DOHH2 (cell line): ENCODE data around the gene TERT.

Experiments
- H3F3A ChIP-seq: fragments of 200-600 bp; sonication (generic), shearing (Covaris generic); 2 replicates; pipeline ENCODE4 v1.6.0; 2016; ENCODE audit warnings: antibody characterized with exemption, mild to moderate bottlenecking; ENCODE audit not compliant: control insufficient read depth, insufficient read depth
- H3K27ac ChIP-seq: fragments of 200-600 bp; sonication (generic); 2 replicates; pipeline ENCODE4 v1.5.1; 2014; ENCODE audit warnings: low read depth, mild to moderate bottlenecking, low read length, moderate library complexity
- H3K27me3 ChIP-seq: fragments of 200-600 bp; sonication (generic); 2 replicates; pipeline ENCODE4 v1.6.1; 2014; ENCODE audit warnings: mild to moderate bottlenecking, low read length, mixed read lengths; ENCODE audit not compliant: control insufficient read depth
- H3K36me3 ChIP-seq: fragments of 200-600 bp; sonication (generic); 2 replicates; pipeline ENCODE4 v1.6.1; 2014; ENCODE audit warnings: mild to moderate bottlenecking, low read length, moderate library complexity, mixed read lengths; ENCODE audit not compliant: control insufficient read depth
- H3K4me1 ChIP-seq: fragments of 200-600 bp; sonication (generic); 2 replicates; pipeline ENCODE4 v1.6.1; 2014; ENCODE audit warnings: mild to moderate bottlenecking, low read length, mixed read lengths; ENCODE audit not compliant: control insufficient read depth
- H3K4me2 ChIP-seq: fragments of 200-600 bp; sonication (generic); 2 replicates; pipeline ENCODE4 v1.6.0; 2014; ENCODE audit warnings: mild to moderate bottlenecking, low read length, moderate library complexity
- H3K4me3 ChIP-seq: fragments of 200-600 bp; sonication (generic); 2 replicates; pipeline ENCODE4 v1.5.1; 2014; ENCODE audit warnings: mild to moderate bottlenecking, low read length, mixed read lengths
- H3K79me2 ChIP-seq: fragments of 200-600 bp; sonication (generic); 2 replicates; pipeline ENCODE4 v1.6.1; 2014; ENCODE audit warnings: mild to moderate bottlenecking, low read length, mixed read lengths; ENCODE audit not compliant: control insufficient read depth
- H3K9me2 ChIP-seq: fragments of 200-600 bp; sonication (generic); replicated peaks from 2 replicates; pipeline ENCODE4 v1.6.1; 2014; ENCODE audit warnings: mild to moderate bottlenecking, low read length, mixed read lengths; ENCODE audit not compliant: control insufficient read depth
- H3K9me3 ChIP-seq: fragments of 200-600 bp; sonication (generic); 2 replicates; pipeline ENCODE4 v1.6.1; 2014; ENCODE audit warnings: antibody characterized with exemption, low read length, mixed read lengths; ENCODE audit not compliant: control insufficient read depth, insufficient read depth
- H4K20me1 ChIP-seq: fragments of 200-600 bp; sonication (generic); 2 replicates; pipeline ENCODE4 v1.6.0; 2014; ENCODE audit warnings: low read depth, mild to moderate bottlenecking, antibody characterized with exemption, low read length, moderate library complexity; ENCODE audit not compliant: control insufficient read depth, insufficient read depth
- EZH2phosphoT487 ChIP-seq: fragments of 200-600 bp; sonication (generic); IDR thresholded peaks from 2 replicates; pipeline ENCODE4 v1.6.1; 2017; ENCODE audit warnings: borderline replicate concordance, mild to moderate bottlenecking, antibody characterized with exemption, low read length, moderate library complexity, mixed read lengths
- TF ChIP-seq, protein P1 (sequence below): fragments of 200-600 bp; sonication (generic); IDR thresholded peaks from one replicate; pipeline ENCODE4 v1.5.1; 2014; ENCODE audit warnings: antibody characterized with exemption, mild to moderate bottlenecking, low read depth, low read length; ENCODE audit not compliant: poor library complexity, severe bottlenecking

TERT gene

DNA sequence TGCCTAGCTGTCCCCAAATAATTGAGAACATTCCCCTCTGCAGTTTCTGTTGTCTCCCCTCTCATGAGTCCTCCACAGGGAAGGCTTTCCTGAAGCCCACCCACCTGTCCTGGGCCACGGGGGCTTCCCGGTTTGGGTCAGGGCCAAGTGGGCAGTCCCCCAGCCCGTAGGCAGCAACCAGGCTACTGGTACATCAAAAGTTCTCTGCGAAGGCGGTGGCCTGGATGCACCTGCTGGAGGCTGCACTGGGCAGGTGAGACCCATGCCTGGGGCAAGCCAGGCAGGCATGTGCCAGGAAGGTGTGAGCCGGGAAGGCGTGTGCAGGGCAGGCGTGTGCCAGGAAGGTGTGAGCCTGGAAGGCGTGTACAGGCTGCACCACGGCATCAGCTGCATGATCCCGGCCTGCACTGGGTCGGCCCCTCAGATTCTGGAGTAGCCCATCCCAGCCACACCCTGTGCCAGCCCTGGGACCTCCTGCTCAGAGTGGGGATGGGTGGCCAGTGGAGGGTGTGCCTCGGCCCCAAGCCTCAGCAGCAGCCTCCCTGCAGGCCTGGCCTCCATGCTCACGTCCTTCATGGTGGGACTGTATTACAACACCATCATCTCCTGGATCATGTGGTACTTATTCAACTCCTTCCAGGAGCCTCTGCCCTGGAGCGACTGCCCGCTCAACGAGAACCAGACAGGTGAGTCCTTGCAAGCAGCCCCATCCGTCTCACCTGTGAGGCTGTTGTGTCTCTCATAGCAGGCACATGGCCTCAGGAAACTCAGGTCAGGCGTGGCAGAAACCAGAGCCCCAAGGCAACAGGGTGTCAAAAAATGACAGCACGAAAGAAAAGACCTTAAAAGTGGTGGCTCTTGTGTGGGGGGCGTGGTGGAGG lies 84.7 kb downstream of the TERT start:
- Histone ChIP-seq H3K4me1 (peaks cover 4% of the 10 kb centered on the region), H3K4me2 (no peak overlapping the region), H3K4me3 (no peak overlapping the region), H3F3A (no peaks in the 10 kb centered on the region), H4K20me1 (no peaks in the 10 kb centered on the region), H3K36me3 (no peaks in the 10 kb centered on the region), H3K9me3 (peaks cover 5% of the 10 kb centered on the region; the same call in 1 of the 2 replicates), H3K27me3 (no peaks in the 10 kb centered on the region), H3K27ac (no peak overlapping the region), H3K79me2 (no peaks in the 10 kb centered on the region), H3K9me2 (no peaks in the 10 kb centered on the region)
- TF ChIP-seq, protein P1, sequence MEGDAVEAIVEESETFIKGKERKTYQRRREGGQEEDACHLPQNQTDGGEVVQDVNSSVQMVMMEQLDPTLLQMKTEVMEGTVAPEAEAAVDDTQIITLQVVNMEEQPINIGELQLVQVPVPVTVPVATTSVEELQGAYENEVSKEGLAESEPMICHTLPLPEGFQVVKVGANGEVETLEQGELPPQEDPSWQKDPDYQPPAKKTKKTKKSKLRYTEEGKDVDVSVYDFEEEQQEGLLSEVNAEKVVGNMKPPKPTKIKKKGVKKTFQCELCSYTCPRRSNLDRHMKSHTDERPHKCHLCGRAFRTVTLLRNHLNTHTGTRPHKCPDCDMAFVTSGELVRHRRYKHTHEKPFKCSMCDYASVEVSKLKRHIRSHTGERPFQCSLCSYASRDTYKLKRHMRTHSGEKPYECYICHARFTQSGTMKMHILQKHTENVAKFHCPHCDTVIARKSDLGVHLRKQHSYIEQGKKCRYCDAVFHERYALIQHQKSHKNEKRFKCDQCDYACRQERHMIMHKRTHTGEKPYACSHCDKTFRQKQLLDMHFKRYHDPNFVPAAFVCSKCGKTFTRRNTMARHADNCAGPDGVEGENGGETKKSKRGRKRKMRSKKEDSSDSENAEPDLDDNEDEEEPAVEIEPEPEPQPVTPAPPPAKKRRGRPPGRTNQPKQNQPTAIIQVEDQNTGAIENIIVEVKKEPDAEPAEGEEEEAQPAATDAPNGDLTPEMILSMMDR, result no peak
- TF ChIP-seq EZH2phosphoT487, result no peak

- H3F3A ChIP-seq, result no peaks in the 10 kb centered on the region
- no peaks in the 10 kb centered on the region for H3K36me3 ChIP-seq
- H3K79me2 ChIP-seq, result no peaks in the 10 kb centered on the region
- no peaks in the 10 kb centered on the region for H3K27me3 ChIP-seq
- no peaks in the 10 kb centered on the region for H3K4me1 ChIP-seq
- H4K20me1 ChIP-seq, result no peaks in the 10 kb centered on the region
- no peak overlapping the region for H3K4me2 ChIP-seq
- peaks cover 5% of the 10 kb centered on the region; the same call in 1 of the 2 replicates for H3K9me3 ChIP-seq
- no peak overlapping the region for H3K4me3 ChIP-seq
- H3K9me2 ChIP-seq, result no peaks in the 10 kb centered on the region
- no peak overlapping the region for H3K27ac ChIP-seq
- TF ChIP-seq EZH2phosphoT487, result no peak
- TF ChIP-seq, protein P1, result no peak
Observed at GRCh38 chr5:1209489-1209852, 85.4 kb downstream of the TERT start.

DNA sequence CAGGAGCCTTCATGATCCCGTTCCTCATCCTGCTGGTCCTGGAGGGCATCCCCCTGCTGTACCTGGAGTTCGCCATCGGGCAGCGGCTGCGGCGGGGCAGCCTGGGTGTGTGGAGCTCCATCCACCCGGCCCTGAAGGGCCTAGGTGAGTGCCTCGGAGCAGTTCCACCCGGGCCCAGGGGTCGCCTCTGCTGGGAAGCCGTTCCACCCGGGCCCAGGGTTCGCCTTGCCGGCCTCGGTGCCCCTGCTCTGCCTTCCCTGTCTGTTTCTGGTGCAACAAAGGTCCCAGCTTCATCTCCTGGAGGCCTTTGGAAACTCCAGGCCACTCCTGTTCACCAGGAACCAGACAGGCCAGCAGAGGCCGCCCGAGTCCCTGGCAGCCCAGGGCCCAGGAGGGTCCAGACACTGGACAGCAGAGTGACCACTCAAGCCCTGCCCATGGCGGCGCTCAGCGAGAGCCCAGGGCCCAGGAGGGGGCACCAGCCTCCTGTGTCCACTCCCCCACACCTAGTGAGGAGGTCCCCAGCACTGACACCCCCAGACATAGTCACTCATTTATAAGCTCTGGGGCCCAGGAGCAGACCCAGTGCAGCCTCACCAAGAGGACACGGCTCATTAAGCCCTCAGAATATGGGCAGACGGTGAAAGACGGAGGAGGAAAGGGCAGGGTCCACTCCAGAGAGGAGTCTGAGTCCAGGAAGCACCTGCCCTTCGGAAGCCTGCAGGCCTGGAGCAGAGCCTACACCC lies 86.0 kb downstream of the TERT start:
- no peaks in the 10 kb centered on the region for H3K4me1 ChIP-seq
- H3K79me2 ChIP-seq, result no peaks in the 10 kb centered on the region
- H3K4me3 ChIP-seq, result no peak overlapping the region
- H3K27ac ChIP-seq, result no peak overlapping the region
- TF ChIP-seq EZH2phosphoT487, result no peak
- TF ChIP-seq, protein P1, result no peak
- H3F3A ChIP-seq, result no peaks in the 10 kb centered on the region
- no peaks in the 10 kb centered on the region for H3K27me3 ChIP-seq
- no peak overlapping the region for H3K4me2 ChIP-seq
- H3K9me2 ChIP-seq, result no peaks in the 10 kb centered on the region
- no peaks in the 10 kb centered on the region for H4K20me1 ChIP-seq
- H3K9me3 ChIP-seq, result peaks cover 5% of the 10 kb centered on the region; the same call in 1 of the 2 replicates
- no peaks in the 10 kb centered on the region for H3K36me3 ChIP-seq
